GM13976 (cell line): ENCODE data around the gene PIEZO2.
"Not testable (repeated sequence)": the region's sequence is repeated elsewhere in the genome, so short reads cannot be mapped to it uniquely, and the experiment has no call there.

Experiments used
- DNase-seq: peaks from one replicate; pipeline ENCODE4 v3.0.0; 2012; ENCODE audit warnings: low spot score
- in situ Hi-C: fragments of 300-500 bp; cut with MboI; formaldehyde crosslinking; loops from one replicate; pipeline ENCODE4 v1.12.0; 2022; ENCODE audit warnings: low sequenced_read_pairs, mixed read lengths, inconsistent platforms; ENCODE audit not compliant: unreplicated experiment

The PIEZO2 gene

DNA sequence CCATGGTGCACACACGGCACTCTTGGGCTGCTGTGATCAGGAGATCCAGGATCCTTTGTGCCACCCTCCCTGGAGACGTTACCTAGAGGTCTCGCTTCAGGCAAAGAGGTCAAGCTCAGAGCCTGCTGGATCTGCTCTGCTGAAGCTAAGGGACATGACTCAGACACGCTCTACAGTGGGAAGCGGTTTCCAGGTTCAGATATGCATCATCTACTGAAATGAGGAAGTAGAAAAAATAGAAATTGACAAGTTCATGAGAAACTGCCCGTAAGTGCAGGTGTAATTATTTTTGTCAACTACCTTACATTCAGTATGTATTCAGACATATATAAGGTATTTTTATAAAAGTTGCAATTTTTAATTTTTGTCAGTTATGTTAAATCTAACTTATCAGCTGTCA is 520.3 kb downstream of the PIEZO2 start:
- DNase-seq, in situ Hi-C loops: not testable (repeated sequence)

DNA sequence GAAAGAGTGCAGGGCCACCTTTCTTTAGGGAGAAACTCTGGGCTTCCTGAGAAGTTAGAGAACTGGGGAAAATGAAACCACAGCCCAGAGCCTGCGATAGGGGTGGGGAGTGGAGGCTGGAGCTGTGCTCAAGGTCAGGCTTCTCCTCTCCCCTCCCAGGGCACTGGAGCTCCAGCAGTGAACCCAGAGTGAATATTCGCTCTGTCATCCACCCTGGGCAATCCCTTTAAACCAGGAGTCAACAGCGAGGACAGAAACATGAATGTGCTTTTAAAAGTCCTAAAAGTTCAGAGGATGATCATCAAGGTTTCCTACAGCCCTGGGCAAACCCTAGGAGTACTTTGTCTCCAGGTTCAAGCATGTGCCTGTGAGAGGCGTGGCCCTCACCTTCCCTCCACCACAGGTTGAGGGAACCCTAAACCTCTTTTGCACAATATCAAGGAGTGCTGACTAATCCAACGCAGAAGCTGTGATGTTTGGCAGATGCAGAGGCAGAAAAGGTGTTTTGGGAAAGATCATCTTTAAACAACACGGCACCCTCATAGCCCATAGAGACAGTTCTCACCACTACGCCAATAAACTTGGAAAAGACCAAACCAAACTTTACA is 522.7 kb downstream of the PIEZO2 start:
- DNase-seq, in situ Hi-C loops: not testable (repeated sequence)

DNA sequence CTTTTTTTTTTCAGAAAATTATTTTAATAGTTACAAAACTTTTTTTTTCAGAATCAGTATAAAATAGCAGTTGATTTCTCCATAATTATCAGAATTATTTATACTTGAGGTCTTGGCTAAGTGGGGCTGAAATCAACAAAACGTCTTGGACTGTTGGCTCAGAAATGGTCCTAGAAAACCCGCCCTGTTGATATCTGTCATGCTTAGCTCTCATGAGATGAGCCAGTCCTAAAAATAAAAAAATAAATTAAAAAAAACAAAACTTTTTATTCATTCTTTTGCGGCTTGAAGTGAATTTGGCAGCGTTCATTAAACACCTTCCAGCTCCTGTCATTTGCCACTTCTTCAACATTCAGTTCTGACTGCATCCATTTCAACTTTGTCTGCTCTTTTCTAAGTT is 525.8 kb downstream of the PIEZO2 start:
- in situ Hi-C loops, result loop anchor here (25.0 kb wide), 1 partner anchor 1614 kb away; no protein-coding TSS in a partner anchor
- not testable (repeated sequence) for DNase-seq

DNA sequence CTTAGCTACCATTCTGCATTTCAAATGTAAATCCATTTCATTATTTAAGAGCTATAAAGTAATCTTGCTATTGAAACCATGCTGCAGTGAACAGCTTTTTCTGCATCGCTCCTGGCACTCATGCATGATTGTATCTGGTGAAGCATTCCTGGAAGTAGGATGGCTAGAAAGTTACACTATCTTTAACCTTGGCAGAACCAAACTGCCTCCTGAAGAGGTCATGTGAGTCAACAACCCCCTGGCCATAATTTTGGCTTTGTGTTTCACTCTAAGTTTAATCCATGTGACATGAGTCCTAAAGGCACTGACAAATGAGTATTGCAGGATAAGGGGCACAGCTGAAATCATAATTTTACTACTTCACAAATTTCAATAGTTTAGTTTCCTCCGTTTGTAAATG is 526.4 kb downstream of the PIEZO2 start:
- in situ Hi-C loops, result loop anchor here (25.0 kb wide), 1 partner anchor 1614 kb away; no protein-coding TSS in a partner anchor
- DNase-seq, result not testable (repeated sequence)

DNA sequence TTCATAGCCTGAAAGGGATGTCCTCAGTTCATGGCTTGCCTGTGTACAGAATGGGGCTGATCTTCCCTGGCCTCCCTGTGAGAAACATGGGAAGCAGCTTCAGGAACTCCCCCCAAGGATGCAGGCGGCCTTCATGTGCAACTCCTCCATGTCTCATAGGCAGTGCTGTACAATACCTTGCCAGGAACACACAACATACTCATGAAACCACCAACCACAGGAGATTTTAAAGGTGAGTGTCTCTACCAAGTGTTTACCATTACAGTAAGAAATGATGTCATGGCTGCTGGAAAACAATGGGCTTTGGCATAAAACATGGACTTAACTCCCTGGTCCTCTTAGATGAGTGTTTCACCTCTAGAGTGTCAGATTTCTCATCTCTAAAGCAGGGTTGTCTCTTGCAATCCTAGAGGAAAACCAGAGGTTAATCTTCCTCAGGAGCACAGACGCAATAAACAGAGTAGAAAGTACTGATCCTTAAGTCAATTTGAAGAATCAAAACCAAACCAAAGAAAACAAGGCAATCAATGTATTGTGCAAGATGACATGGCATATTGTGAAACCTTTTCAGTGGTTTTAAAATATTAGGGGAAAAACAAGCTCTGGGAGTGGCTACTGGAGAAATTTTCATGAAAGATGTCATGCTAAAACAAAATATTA is 528.6 kb downstream of the PIEZO2 start:
- in situ Hi-C loops, result loop anchor here (25.0 kb wide), 1 partner anchor 1617 kb away; no protein-coding TSS in a partner anchor
- not testable (repeated sequence) for DNase-seq
